Esophagus squamous epithelium (tissue), 5 donors: Measurements from ENCODE around the gene ADAT1. TPM values are rescaled to one million over a fixed set of nuclear protein-coding genes. Genes with fewer than 3 reads are reported as not detected.
A peak's percentile ranks its signal among the peaks of the same experiment; 100 is the strongest.

Experiments
- DNase-seq: peaks from one replicate; lab custom pipeline; 2025; lab: John Stamatoyannopoulos, UW
- H3K27ac ChIP-seq, 4 donors: fragments of 200-600 bp; sonication (generic); one replicate each; pipeline ENCODE4 v1.5.1; 2016 to 2019; ENCODE audit warnings: mild to moderate bottlenecking in 1 of 4
- H3K27me3 ChIP-seq, 4 donors: fragments of 200-600 bp; sonication (generic); 1 replicate in 3 of 4; 2 replicates in 1 of 4; pipeline versions ENCODE4 v1.5.1 to v1.6.0; 2017 to 2021; ENCODE audit warnings: antibody characterized with exemption in 1 of 4
- H3K36me3 ChIP-seq, 3 donors: fragments of 200-600 bp; sonication (generic); one replicate each; pipeline ENCODE4 v1.5.1; 2016 to 2019
- H3K4me1 ChIP-seq, 3 donors: fragments of 200-600 bp; sonication (generic); one replicate each; pipeline ENCODE4 v1.5.1; 2017 to 2019
- H3K4me3 ChIP-seq, 4 donors: fragments of 200-600 bp; sonication (generic); 1 replicate in 3 of 4; 2 replicates in 1 of 4; pipeline ENCODE4 v1.5.1; 2016 to 2019; ENCODE audit warnings: mild to moderate bottlenecking in 2 of 4, moderate library complexity in 1 of 4
- H3K9me3 ChIP-seq, 3 donors: fragments of 200-600 bp; sonication (generic); one replicate each; pipeline ENCODE4 v1.5.1; 2016 to 2019
- CTCF ChIP-seq, 6 experiments: fragments of 450-650 bp in 4 of 6; fragments of 200-600 bp in 2 of 6; sonication (generic) in 2 of 6; IDR thresholded peaks; one replicate each; pipeline ENCODE4 v1.5.1; 2016 to 2019; ENCODE audit warnings: antibody characterized with exemption in 6 of 6, mild to moderate bottlenecking in 4 of 6, moderate library complexity in 4 of 6
- POLR2A ChIP-seq, 4 donors: fragments of 450-650 bp; IDR thresholded peaks; one replicate each; pipeline ENCODE4 v1.6.1; 2017; ENCODE audit warnings: antibody characterized with exemption in 4 of 4, mild to moderate bottlenecking in 4 of 4, moderate library complexity in 3 of 4
- whole genome bisulfite sequencing, 2 donors: methylation state at CpG; one replicate each; pipeline ENCODE4 v1.1.5; 2018; 5-methylcytosine and 5-hydroxymethylcytosine counted together
- intact Hi-C: fragments of 100-400 bp; cut with DNase I; formaldehyde crosslinking; loops from one replicate; pipeline ENCODE4 v1.15.0; 2022
- total RNA-seq, 4 donors: library from RNA; depleted of rRNA; stranded (reverse); fragments of >200 nt; gene quantifications; one replicate each; pipeline ENCODE4 v1.1.0, GENCODE V29; 2016
- donor health status: DM: yes; HTN: yes; CAD: no.

The ADAT1 gene
- total RNA-seq, 4 donors from 2014 or later: 17.9 to 35.2 (median 25.3) TPM

DNA sequence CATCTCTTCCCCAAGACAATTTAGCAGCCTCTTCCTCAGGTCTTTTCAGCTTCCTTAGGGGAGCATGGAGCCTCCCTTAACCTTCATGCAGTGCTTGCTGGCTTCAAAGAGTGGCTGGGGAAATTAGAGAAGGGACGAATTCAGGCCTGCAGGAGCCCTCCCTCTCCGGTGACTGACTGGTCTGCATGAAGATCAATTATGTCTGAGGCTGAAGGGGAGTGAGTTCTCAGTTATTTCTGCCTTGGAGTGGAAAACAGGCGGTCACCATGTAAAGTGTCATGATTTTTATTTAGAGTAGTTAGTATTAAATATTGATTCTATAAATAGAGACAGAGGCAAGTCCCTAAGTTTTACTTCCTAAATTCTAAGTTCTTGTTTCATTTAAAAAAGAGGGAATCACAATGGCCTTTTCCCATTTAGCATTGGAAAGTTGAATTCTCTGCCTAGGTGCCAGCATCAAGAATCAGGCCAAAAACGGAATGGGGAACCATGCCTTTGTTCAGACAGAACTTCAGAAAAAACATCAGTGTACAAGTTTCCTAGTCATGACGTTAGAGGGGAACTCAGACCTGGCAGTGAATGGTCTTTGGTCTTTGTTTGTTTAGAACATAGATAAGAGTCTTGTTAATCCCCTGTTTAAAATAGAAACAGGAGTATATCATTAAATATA is 52.5 kb downstream of the ADAT1 start:
- 60 to 76% methylated on average over 4 to 5 of the region's 5 CpGs for WGBS, 2 donors
- Histone ChIP-seq H3K4me3 (no peak overlapping the region), H3K27ac (no peak overlapping the region), H3K36me3 (peaks cover 17 to 77% (median 30%) of the 10 kb centered on the region in 3 donors), H3K4me1 (peaks cover 8 to 63% (median 25%) of the 10 kb centered on the region in 3 donors), H3K9me3 (no peaks in the 10 kb centered on the region), H3K27me3 (no peaks in the 10 kb centered on the region)
- DNase-seq: no peak
- no peak for TF ChIP-seq CTCF (IDR thresholded peaks at IDR 0.05)
- no peak for TF ChIP-seq POLR2A (IDR thresholded peaks at IDR 0.05)
- intact Hi-C loops: no loop called here

- no peak for TF ChIP-seq CTCF (IDR thresholded peaks at IDR 0.05)
- no peak for TF ChIP-seq POLR2A (IDR thresholded peaks at IDR 0.05)
- no peak for DNase-seq
- H3K4me3 ChIP-seq: peak overlapping the region in 1 of 4 donors; percentile 78
- peaks cover 13 to 66% (median 28%) of the 10 kb centered on the region in 3 donors for H3K4me1 ChIP-seq
- WGBS, 2 donors: 83 to 97% methylated on average over 4 of the region's 4 CpGs
- H3K27ac ChIP-seq: no peak overlapping the region
- H3K27me3 ChIP-seq: no peaks in the 10 kb centered on the region
- intact Hi-C loops: no loop called here
- H3K9me3 ChIP-seq: no peaks in the 10 kb centered on the region
- peaks cover 12 to 51% (median 21%) of the 10 kb centered on the region in 3 donors for H3K36me3 ChIP-seq
Measured at GRCh38 chr16:75567911-75568310, 55.2 kb downstream of the ADAT1 start.

GRCh38 chr16:75566758-75567255 is 56.3 kb downstream of the ADAT1 start:
- Histone ChIP-seq H3K27ac (peak overlapping the region; percentile 69 to 92 (median 88)), H3K4me1 (peaks cover 13 to 58% (median 28%) of the 10 kb centered on the region in 3 donors), H3K36me3 (peaks cover 11 to 40% (median 15%) of the 10 kb centered on the region in 3 donors), H3K27me3 (no peaks in the 10 kb centered on the region), H3K4me3 (peak overlapping the region; percentile 73 to 87 (median 78)), H3K9me3 (no peaks in the 10 kb centered on the region)
- TF ChIP-seq CTCF (IDR thresholded peaks at IDR 0.05) (no peak), POLR2A (IDR thresholded peaks at IDR 0.05) (no peak)
- intact Hi-C loops: no loop called here
- DNase-seq: no peak
- 0% methylated on average over 6 of the region's 32 CpGs; no CpG with 5 or more reads in 1 of the 2 donors for WGBS, 2 donors

GRCh38 chr16:75566040-75566757 is 56.9 kb downstream of the ADAT1 start, which contains the start of gene GABARAPL2:
TSS of gene GABARAPL2 (plus strand) at chr16:75566379. CDS start at chr16:75566487, 108 bp downstream.
- Histone ChIP-seq H3K27me3 (no peaks in the 10 kb centered on the region), H3K27ac (peak within 1 kb of the TSS; percentile 69 to 92 (median 88)), H3K4me3 (peak within 1 kb of the TSS; percentile 73 to 87 (median 78)), H3K36me3 (peaks cover 9 to 33% (median 12%) of the 10 kb centered on the region in 3 donors), H3K9me3 (no peaks in the 10 kb centered on the region), H3K4me1 (peaks cover 13 to 52% (median 28%) of the 10 kb centered on the region in 3 donors)
- 0% methylated on average over 6 to 23 of the region's 69 CpGs for WGBS, 2 donors
- TF ChIP-seq POLR2A (IDR thresholded peaks at IDR 0.05) (peak in 2 of 4 donors; percentile 56 to 92), CTCF (IDR thresholded peaks at IDR 0.05) (no peak)
- peak; percentile 49 for DNase-seq
- intact Hi-C loops: no loop called here
